Osteoblast (primary cell): ENCODE results near the gene SARS2. TPM values are rescaled to one million over a fixed set of nuclear protein-coding genes. Genes with fewer than 3 reads are reported as not detected.

Experiments
- DNase-seq: peaks from one replicate; pipeline ENCODE4 v3.0.0; 2011; ENCODE audit warnings: low spot score, mixed read lengths; ENCODE audit not compliant: insufficient read length; ENCODE audit errors: missing footprints
- H2AFZ ChIP-seq: 2 replicates; pipeline ENCODE4 v1.6.0; 2011; ENCODE audit warnings: mild to moderate bottlenecking, low read length
- H3K27ac ChIP-seq: 2 replicates; pipeline ENCODE4 v1.5.1; 2011; ENCODE audit warnings: mild to moderate bottlenecking, low read depth, low read length, moderate library complexity
- H3K27me3 ChIP-seq: 2 replicates; pipeline ENCODE4 v1.6.0; 2012; ENCODE audit warnings: mild to moderate bottlenecking, control low read depth, inconsistent platforms, low read length, moderate library complexity; ENCODE audit not compliant: insufficient read depth
- H3K36me3 ChIP-seq: 2 replicates; pipeline ENCODE4 v1.5.1; 2011; ENCODE audit warnings: mild to moderate bottlenecking, low read length, control low read depth, moderate library complexity; ENCODE audit not compliant: insufficient read depth
- H3K4me1 ChIP-seq: 2 replicates; pipeline ENCODE4 v1.5.1; 2011; ENCODE audit warnings: mild to moderate bottlenecking, low read length, control low read depth, moderate library complexity; ENCODE audit not compliant: insufficient read depth
- H3K4me2 ChIP-seq: 2 replicates; pipeline ENCODE4 v1.6.0; 2011; ENCODE audit warnings: mild to moderate bottlenecking, low read length; ENCODE audit not compliant: insufficient read depth
- H3K4me3 ChIP-seq: fragments of 200-600 bp; sonication (generic); 3 replicates; pipeline ENCODE4 v1.5.1; 2012; ENCODE audit warnings: mild to moderate bottlenecking, low read length, inconsistent platforms; ENCODE audit not compliant: insufficient read depth
- H3K79me2 ChIP-seq: 2 replicates; pipeline ENCODE4 v1.6.0; 2012; ENCODE audit warnings: mild to moderate bottlenecking, low read length, control low read depth, inconsistent platforms; ENCODE audit not compliant: insufficient read depth
- H3K9me3 ChIP-seq: 2 replicates; pipeline ENCODE4 v1.5.1; 2011; ENCODE audit warnings: low read depth, low read length, control low read depth
- H4K20me1 ChIP-seq: 2 replicates; pipeline ENCODE4 v1.6.0; 2012; ENCODE audit warnings: mild to moderate bottlenecking, low read length, control low read depth; ENCODE audit not compliant: insufficient read depth
- CTCF ChIP-seq: IDR thresholded peaks from 2 replicates; pipeline ENCODE4 v1.5.1; 2011; ENCODE audit warnings: mild to moderate bottlenecking, low read depth, low read length, moderate library complexity; ENCODE audit errors: extremely low read depth
- total RNA-seq: library from RNA; depleted of rRNA; stranded (reverse); fragments of >200 nt; gene quantifications from 2 replicates; pipeline ENCODE4 v1.2.3, GENCODE V29; 2012

Gene SARS2
- total RNA-seq, 1 donor, result 21.7 TPM

- Histone ChIP-seq H3K27ac (no peak overlapping the region), H3K4me2 (no peak overlapping the region), H3K4me3 (no peak overlapping the region), H3K36me3 (no peaks in the 10 kb centered on the region), H4K20me1 (no peaks in the 10 kb centered on the region), H3K9me3 (no peaks in the 10 kb centered on the region), H2AFZ (no peak overlapping the region), H3K79me2 (no peaks in the 10 kb centered on the region), H3K27me3 (no peaks in the 10 kb centered on the region), H3K4me1 (peaks cover 6% of the 10 kb centered on the region)
- TF ChIP-seq CTCF, result no peak
- DNase-seq, result peak; percentile 65
These were observed 60.0 kb downstream of the SARS2 start for GRCh38 chr19:38870612-38871011.

- no peak overlapping the region for H3K27ac ChIP-seq
- no peaks in the 10 kb centered on the region for H4K20me1 ChIP-seq
- peak overlapping the region; percentile 89 for H3K4me2 ChIP-seq
- H3K27me3 ChIP-seq, result no peaks in the 10 kb centered on the region
- peaks cover 6% of the 10 kb centered on the region for H3K4me1 ChIP-seq
- no peaks in the 10 kb centered on the region for H3K36me3 ChIP-seq
- no peaks in the 10 kb centered on the region for H3K9me3 ChIP-seq
- peak; percentile 89 for DNase-seq
- TF ChIP-seq CTCF, result peak; percentile 62
- H2AFZ ChIP-seq, result peak overlapping the region; percentile 95
- H3K79me2 ChIP-seq, result no peaks in the 10 kb centered on the region
- H3K4me3 ChIP-seq, result peak overlapping the region; percentile 65
These were observed 60.5 kb downstream of the SARS2 start for GRCh38 chr19:38869836-38870607.

GRCh38 chr19:38869160-38869835 lies 61.3 kb downstream of the SARS2 start:
- H4K20me1 ChIP-seq, result no peaks in the 10 kb centered on the region
- no peaks in the 10 kb centered on the region for H3K9me3 ChIP-seq
- H3K4me1 ChIP-seq, result peaks cover 6% of the 10 kb centered on the region
- H3K27me3 ChIP-seq, result no peaks in the 10 kb centered on the region
- no peaks in the 10 kb centered on the region for H3K79me2 ChIP-seq
- no peaks in the 10 kb centered on the region for H3K36me3 ChIP-seq
- H3K4me2 ChIP-seq, result peak overlapping the region; percentile 89
- H3K4me3 ChIP-seq, result peak overlapping the region; percentile 65
- DNase-seq, result peak; percentile 86
- no peak for TF ChIP-seq CTCF
- peak overlapping the region; percentile 95 for H2AFZ ChIP-seq
- no peak overlapping the region for H3K27ac ChIP-seq

- H3K4me2 ChIP-seq, result no peak overlapping the region
- H4K20me1 ChIP-seq, result no peaks in the 10 kb centered on the region
- no peaks in the 10 kb centered on the region for H3K79me2 ChIP-seq
- no peak for TF ChIP-seq CTCF
- H2AFZ ChIP-seq, result no peak overlapping the region
- no peaks in the 10 kb centered on the region for H3K27me3 ChIP-seq
- H3K27ac ChIP-seq, result no peak overlapping the region
- no peak overlapping the region for H3K4me3 ChIP-seq
- no peaks in the 10 kb centered on the region for H3K36me3 ChIP-seq
- H3K4me1 ChIP-seq, result peaks cover 6% of the 10 kb centered on the region
- no peaks in the 10 kb centered on the region for H3K9me3 ChIP-seq
- no peak for DNase-seq
These were observed 62.0 kb downstream of the SARS2 start for GRCh38 chr19:38868551-38868950.
